Adipocyte (in vitro differentiated cells): Measurements from ENCODE around the gene SAC3D1.
A peak's percentile ranks its signal among the peaks of the same experiment; 100 is the strongest.
"Not testable (repeated sequence)": the region's sequence is repeated elsewhere in the genome, so short reads cannot be mapped to it uniquely, and the experiment has no call there.

ENCODE experiments used
- DNase-seq: peaks from one replicate; pipeline ENCODE4 v3.0.0-alpha.2; 2015; ENCODE audit warnings: low read depth
- H3K27me3 ChIP-seq: replicated peaks from 2 replicates; pipeline ENCODE4 v1.7.0; 2013; ENCODE audit warnings: mild to moderate bottlenecking, low read length, moderate library complexity; ENCODE audit not compliant: control insufficient read depth, insufficient read depth
- H3K36me3 ChIP-seq: 2 replicates; pipeline ENCODE4 v1.7.0; 2013; ENCODE audit warnings: low read length, mild to moderate bottlenecking, moderate library complexity; ENCODE audit not compliant: control insufficient read depth, insufficient read depth, severe bottlenecking
- H3K4me1 ChIP-seq: 2 replicates; pipeline ENCODE4 v1.7.0; 2013; ENCODE audit warnings: mild to moderate bottlenecking, low read length, moderate library complexity; ENCODE audit not compliant: control insufficient read depth, insufficient read depth
- H3K4me3 ChIP-seq: 2 replicates; pipeline ENCODE4 v1.7.0; 2013; ENCODE audit warnings: mild to moderate bottlenecking, low read length, moderate library complexity
- H3K9ac ChIP-seq: 2 replicates; pipeline ENCODE4 v1.7.0; 2013; ENCODE audit warnings: mild to moderate bottlenecking, low read length, moderate library complexity
- H3K9me3 ChIP-seq: 2 replicates; pipeline ENCODE4 v1.7.0; 2013; ENCODE audit warnings: mild to moderate bottlenecking, low read length, moderate library complexity; ENCODE audit not compliant: control insufficient read depth

Gene SAC3D1

GRCh38 chr11:65040847-65041622, at the start of gene SAC3D1:
SAC3D1 (plus strand) TSS chr11:65041210; CDS start chr11:65041293, 83 bp downstream.
- H3K36me3 ChIP-seq = peaks cover 19% of the 10 kb centered on the region

GRCh38 chr11:64994318-64994717, 46.7 kb upstream of the SAC3D1 start:
- Histone ChIP-seq H3K9me3 (no peaks in the 10 kb centered on the region), H3K36me3 (no peaks in the 10 kb centered on the region), H3K4me3 (no peak overlapping the region), H3K4me1 (peaks cover 13% of the 10 kb centered on the region), H3K9ac (no peak overlapping the region), H3K27me3 (no peaks in the 10 kb centered on the region)
- DNase-seq = no peak

More at GRCh38 chr11:65040847-65041622, at the start of gene SAC3D1:
- Histone ChIP-seq H3K9me3 (no peaks in the 10 kb centered on the region), H3K4me1 (peaks cover 35% of the 10 kb centered on the region), H3K9ac (peak within 1 kb of the TSS; percentile 88), H3K4me3 (peak within 1 kb of the TSS; percentile 85), H3K27me3 (no peaks in the 10 kb centered on the region)
- DNase-seq = peak; percentile 93

GRCh38 chr11:64996327-64996709, 44.7 kb upstream of the SAC3D1 start:
- peaks cover 8% of the 10 kb centered on the region for H3K4me1 ChIP-seq
- no peak overlapping the region for H3K4me3 ChIP-seq
- H3K9me3 ChIP-seq = no peaks in the 10 kb centered on the region
- no peak for DNase-seq
- H3K36me3 ChIP-seq = no peaks in the 10 kb centered on the region
- H3K9ac ChIP-seq = no peak overlapping the region
- no peaks in the 10 kb centered on the region for H3K27me3 ChIP-seq

- peak; percentile 70 for DNase-seq
- H3K4me3 ChIP-seq = no peak within 1 kb of the TSS
Measured at GRCh38 chr11:64996710-64997380, 44.2 kb upstream of the SAC3D1 start, which contains the start of gene BATF2. BATF2 (minus strand) TSS chr11:64996971; CDS start chr11:64996914, 57 bp downstream.

GRCh38 chr11:64998141-64998540, 42.9 kb upstream of the SAC3D1 start:
- Histone ChIP-seq H3K9ac (no peak overlapping the region), H3K27me3 (no peaks in the 10 kb centered on the region), H3K4me3 (no peak overlapping the region), H3K9me3 (no peaks in the 10 kb centered on the region), H3K36me3 (no peaks in the 10 kb centered on the region), H3K4me1 (peaks cover 8% of the 10 kb centered on the region)
- DNase-seq = no peak

More at GRCh38 chr11:64996710-64997380, 44.2 kb upstream of the SAC3D1 start, which contains the start of gene BATF2:
- no peaks in the 10 kb centered on the region for H3K9me3 ChIP-seq
- H3K9ac ChIP-seq = no peak within 1 kb of the TSS
- H3K36me3 ChIP-seq = no peaks in the 10 kb centered on the region
- H3K27me3 ChIP-seq = no peaks in the 10 kb centered on the region
- peaks cover 8% of the 10 kb centered on the region for H3K4me1 ChIP-seq

- DNase-seq = no peak
- peaks cover 8% of the 10 kb centered on the region for H3K4me1 ChIP-seq
- no peak overlapping the region for H3K4me3 ChIP-seq
- H3K27me3 ChIP-seq = no peaks in the 10 kb centered on the region
- no peaks in the 10 kb centered on the region for H3K36me3 ChIP-seq
- no peak overlapping the region for H3K9ac ChIP-seq
- no peaks in the 10 kb centered on the region for H3K9me3 ChIP-seq
Measured at GRCh38 chr11:64998690-64999431, 42.1 kb upstream of the SAC3D1 start.

- H3K36me3 ChIP-seq = no peaks in the 10 kb centered on the region
- no peaks in the 10 kb centered on the region for H3K27me3 ChIP-seq
- DNase-seq = no peak
- H3K9ac ChIP-seq = no peak overlapping the region
- no peak overlapping the region for H3K4me3 ChIP-seq
- H3K4me1 ChIP-seq = peaks cover 8% of the 10 kb centered on the region
- H3K9me3 ChIP-seq = no peaks in the 10 kb centered on the region
Measured at GRCh38 chr11:64999478-64999877, 41.5 kb upstream of the SAC3D1 start.

GRCh38 chr11:65002706-65003105, 38.3 kb upstream of the SAC3D1 start:
- no peak for DNase-seq
- Histone ChIP-seq H3K4me1 (no peaks in the 10 kb centered on the region), H3K36me3 (no peaks in the 10 kb centered on the region), H3K4me3 (no peak overlapping the region), H3K9me3 (no peaks in the 10 kb centered on the region), H3K9ac (no peak overlapping the region), H3K27me3 (no peaks in the 10 kb centered on the region)

GRCh38 chr11:65003282-65003681, 37.7 kb upstream of the SAC3D1 start:
- H3K4me1 ChIP-seq = no peaks in the 10 kb centered on the region
- H3K9me3 ChIP-seq = no peaks in the 10 kb centered on the region
- DNase-seq = peak; percentile 48
- no peak overlapping the region for H3K9ac ChIP-seq
- no peak overlapping the region for H3K4me3 ChIP-seq
- H3K27me3 ChIP-seq = no peaks in the 10 kb centered on the region
- H3K36me3 ChIP-seq = no peaks in the 10 kb centered on the region

GRCh38 chr11:65003968-65004367, 37.0 kb upstream of the SAC3D1 start:
- not testable (repeated sequence) for H3K9ac ChIP-seq, H3K36me3 ChIP-seq, H3K4me1 ChIP-seq, DNase-seq, H3K9me3 ChIP-seq, H3K4me3 ChIP-seq, H3K27me3 ChIP-seq

- DNase-seq = no peak
- no peaks in the 10 kb centered on the region for H3K27me3 ChIP-seq
- H3K9ac ChIP-seq = no peak overlapping the region
- H3K4me1 ChIP-seq = peaks cover 1% of the 10 kb centered on the region
- H3K4me3 ChIP-seq = no peak overlapping the region
- H3K36me3 ChIP-seq = no peaks in the 10 kb centered on the region
- no peaks in the 10 kb centered on the region for H3K9me3 ChIP-seq
Measured at GRCh38 chr11:65008016-65008415, 33.0 kb upstream of the SAC3D1 start.
